HEK293 (cell line): Measurements from ENCODE around the gene TSC2.
A peak's percentile ranks its signal among the peaks of the same experiment; 100 is the strongest.

Experiments used
- CTCF ChIA-PET: fragments of 350-600 bp; formaldehyde crosslinking; extraction: SDS; loops from one replicate; lab custom pipeline; 2021; ENCODE audit warnings: antibody characterized with exemption; lab: Yijun Ruan, JAX
- POLR2A ChIA-PET: fragments of 300-600 bp; formaldehyde crosslinking; extraction: SDS; loops from one replicate; lab custom pipeline; 2020; ENCODE audit warnings: antibody characterized with exemption, inconsistent platforms; lab: Yijun Ruan, JAX
- H3K27ac ChIP-seq: fragments of 200-500 bp; sonication (Bioruptor generic); 2 replicates; pipeline ENCODE4 v1.5.1; 2014; ENCODE audit warnings: low read depth, low read length, control low read depth, inconsistent platforms; ENCODE audit errors: extremely low read depth
- H3K36me3 ChIP-seq, 2 experiments: fragments of 200-500 bp in 1 of 2; sonication (Bioruptor generic) in 1 of 2; 1 replicate in 1 of 2; 2 replicates in 1 of 2; pipeline ENCODE4 v1.5.1; 2014 to 2017; ENCODE audit warnings: inconsistent platforms in 2 of 2, low read length in 2 of 2; ENCODE audit not compliant: control insufficient read depth in 2 of 2, insufficient read depth in 1 of 2
- H3K4me1 ChIP-seq: fragments of 200-500 bp; sonication (Bioruptor generic); 2 replicates; pipeline ENCODE4 v1.5.1; 2014; ENCODE audit warnings: mild to moderate bottlenecking, low read length, inconsistent platforms; ENCODE audit not compliant: control insufficient read depth, insufficient read depth
- H3K4me3 ChIP-seq: 2 replicates; pipeline ENCODE4 v1.5.1; 2011; ENCODE audit warnings: low read depth, mild to moderate bottlenecking, control low read depth, low read length, moderate library complexity
- H3K9me3 ChIP-seq: fragments of 200-500 bp; sonication (Bioruptor generic); 2 replicates; pipeline ENCODE4 v1.5.1; 2014; ENCODE audit warnings: low read depth, low read length, inconsistent platforms; ENCODE audit not compliant: control insufficient read depth, insufficient read depth
- CTCF ChIP-seq: fragments of 450-650 bp; formaldehyde crosslinking; IDR thresholded peaks from 2 replicates; pipeline ENCODE4 v1.5.1; 2016; ENCODE audit warnings: missing biosample characterization, missing genetic modification characterization
- EGR2 ChIP-seq: fragments of 450-650 bp; formaldehyde crosslinking; IDR thresholded peaks from 2 replicates; pipeline ENCODE4 v1.5.1; 2016; ENCODE audit warnings: low read depth, missing biosample characterization, missing genetic modification characterization
- ELK4 ChIP-seq: IDR thresholded peaks from 2 replicates; pipeline ENCODE4 v1.6.1; 2011; ENCODE audit warnings: mild to moderate bottlenecking, low read depth, low read length, borderline replicate concordance
- KLF1 ChIP-seq: fragments of 450-650 bp; formaldehyde crosslinking; IDR thresholded peaks from 2 replicates; pipeline ENCODE4 v1.5.1; 2016; ENCODE audit warnings: missing biosample characterization, missing genetic modification characterization
- MYNN ChIP-seq: fragments of 450-650 bp; formaldehyde crosslinking; IDR thresholded peaks from 2 replicates; pipeline ENCODE4 v1.5.1; 2016; ENCODE audit warnings: missing biosample characterization, missing genetic modification characterization, borderline replicate concordance
- SP2 ChIP-seq: fragments of 450-650 bp; formaldehyde crosslinking; IDR thresholded peaks from 2 replicates; pipeline ENCODE4 v1.5.1; 2016; ENCODE audit warnings: missing biosample characterization, missing genetic modification characterization
- ZBTB8A ChIP-seq: fragments of 450-650 bp; formaldehyde crosslinking; IDR thresholded peaks from 2 replicates; pipeline ENCODE4 v1.5.1; 2016; ENCODE audit warnings: missing biosample characterization, missing genetic modification characterization
- ZFHX2 ChIP-seq: fragments of 450-650 bp; formaldehyde crosslinking; conservative IDR thresholded peaks from 2 replicates; pipeline ENCODE4 v1.5.1; 2016; ENCODE audit warnings: missing biosample characterization, missing genetic modification characterization
- ZFP37 ChIP-seq: fragments of 450-650 bp; formaldehyde crosslinking; IDR thresholded peaks from 2 replicates; pipeline ENCODE4 v1.5.1; 2016; ENCODE audit warnings: missing biosample characterization, missing genetic modification characterization
- ZIC2 ChIP-seq: fragments of 450-650 bp; formaldehyde crosslinking; IDR thresholded peaks from 2 replicates; pipeline ENCODE4 v1.5.1; 2016; ENCODE audit warnings: missing biosample characterization, missing genetic modification characterization
- ZNF354C ChIP-seq: fragments of 450-650 bp; formaldehyde crosslinking; IDR thresholded peaks from 2 replicates; pipeline ENCODE4 v1.5.1; 2016; ENCODE audit warnings: missing biosample characterization, missing genetic modification characterization, low read depth, borderline replicate concordance
- ZNF398 ChIP-seq: fragments of 450-650 bp; formaldehyde crosslinking; IDR thresholded peaks from 2 replicates; pipeline ENCODE4 v1.5.1; 2017; ENCODE audit warnings: missing biosample characterization, missing genetic modification characterization
- ZNF529 ChIP-seq: fragments of 450-650 bp; formaldehyde crosslinking; IDR thresholded peaks from 2 replicates; pipeline ENCODE4 v1.5.1; 2017; ENCODE audit warnings: missing genetic modification characterization, missing biosample characterization; ENCODE audit not compliant: insufficient replicate concordance
- ZNF600 ChIP-seq: fragments of 450-650 bp; formaldehyde crosslinking; IDR thresholded peaks from 2 replicates; pipeline ENCODE4 v1.5.1; 2016; ENCODE audit warnings: missing biosample characterization, missing genetic modification characterization
- ZNF658 ChIP-seq: fragments of 450-650 bp; formaldehyde crosslinking; IDR thresholded peaks from 2 replicates; pipeline ENCODE4; 2016; ENCODE audit warnings: missing biosample characterization, missing genetic modification characterization
- ZNF76 ChIP-seq: fragments of 450-650 bp; formaldehyde crosslinking; IDR thresholded peaks from 2 replicates; pipeline ENCODE4; 2016; ENCODE audit warnings: low read depth, missing biosample characterization, missing genetic modification characterization, borderline replicate concordance
- TF ChIP-seq, protein P1 (sequence below): fragments of 450-650 bp; formaldehyde crosslinking; IDR thresholded peaks from 2 replicates; pipeline ENCODE4 v1.5.0; 2017; ENCODE audit warnings: missing biosample characterization, missing genetic modification characterization, borderline replicate concordance
- TF ChIP-seq, protein P2 (sequence below): fragments of 450-650 bp; formaldehyde crosslinking; IDR thresholded peaks from 2 replicates; pipeline ENCODE4 v1.5.1; 2016; ENCODE audit warnings: missing biosample characterization, missing genetic modification characterization

TSC2 gene

GRCh38 chr16:2015947-2016208 lies 31.9 kb upstream of the TSC2 start (continued):
- TF ChIP-seq, protein P1, sequence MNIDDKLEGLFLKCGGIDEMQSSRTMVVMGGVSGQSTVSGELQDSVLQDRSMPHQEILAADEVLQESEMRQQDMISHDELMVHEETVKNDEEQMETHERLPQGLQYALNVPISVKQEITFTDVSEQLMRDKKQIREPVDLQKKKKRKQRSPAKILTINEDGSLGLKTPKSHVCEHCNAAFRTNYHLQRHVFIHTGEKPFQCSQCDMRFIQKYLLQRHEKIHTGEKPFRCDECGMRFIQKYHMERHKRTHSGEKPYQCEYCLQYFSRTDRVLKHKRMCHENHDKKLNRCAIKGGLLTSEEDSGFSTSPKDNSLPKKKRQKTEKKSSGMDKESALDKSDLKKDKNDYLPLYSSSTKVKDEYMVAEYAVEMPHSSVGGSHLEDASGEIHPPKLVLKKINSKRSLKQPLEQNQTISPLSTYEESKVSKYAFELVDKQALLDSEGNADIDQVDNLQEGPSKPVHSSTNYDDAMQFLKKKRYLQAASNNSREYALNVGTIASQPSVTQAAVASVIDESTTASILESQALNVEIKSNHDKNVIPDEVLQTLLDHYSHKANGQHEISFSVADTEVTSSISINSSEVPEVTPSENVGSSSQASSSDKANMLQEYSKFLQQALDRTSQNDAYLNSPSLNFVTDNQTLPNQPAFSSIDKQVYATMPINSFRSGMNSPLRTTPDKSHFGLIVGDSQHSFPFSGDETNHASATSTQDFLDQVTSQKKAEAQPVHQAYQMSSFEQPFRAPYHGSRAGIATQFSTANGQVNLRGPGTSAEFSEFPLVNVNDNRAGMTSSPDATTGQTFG (tag by site-specific recombination) = no peak
- TF ChIP-seq ZNF529 (tag by site-specific recombination) = no peak
- peak; percentile 65; the same call in 1 of the 2 replicates for TF ChIP-seq ZNF600 (tag by site-specific recombination)
- no peak for TF ChIP-seq ZFP37 (tag by site-specific recombination)
- no peak for TF ChIP-seq ZNF658 (tag by site-specific recombination)

DNA sequence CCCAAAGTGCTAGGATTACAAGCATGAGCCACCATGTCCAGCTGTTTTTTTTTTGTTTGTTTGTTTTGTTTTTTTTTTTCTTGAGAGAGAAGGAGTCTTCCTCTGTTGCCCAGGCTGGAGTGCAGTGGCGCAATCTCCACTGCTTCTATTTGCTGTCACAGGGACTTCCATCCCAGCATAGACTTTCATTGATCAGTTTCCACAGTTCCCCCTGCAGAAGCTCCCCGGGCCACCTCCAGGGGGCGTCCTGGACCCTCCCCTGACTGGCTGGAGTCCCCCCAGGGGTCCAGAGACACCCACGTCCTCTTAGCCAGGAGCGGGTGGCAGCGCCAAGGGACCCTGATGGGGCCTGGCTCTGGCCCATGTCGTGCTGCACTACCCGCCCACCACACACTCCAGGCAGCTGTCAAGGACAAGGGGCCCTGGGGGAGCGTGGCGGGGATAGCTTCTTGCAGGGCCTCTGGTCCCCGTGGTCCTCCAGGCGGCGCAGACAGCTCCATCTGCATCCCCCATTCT lies 31.3 kb upstream of the TSC2 start:
- Histone ChIP-seq H3K36me3 (no peaks in the 10 kb centered on the region), H3K4me3 (no peak overlapping the region), H3K27ac (no peak overlapping the region), H3K4me1 (peaks cover 6% of the 10 kb centered on the region), H3K9me3 (no peaks in the 10 kb centered on the region)
- ChIA-PET POLR2A (interaction anchor here (0.5 to 2.4 kb wide), 4 partner anchors 11 to 139 kb away, joined by 3 to 20 read pairs (median 4); partner anchors contain the start of gene TRAF7), CTCF (interaction anchor here (0.6 to 2.0 kb wide), 10 partner anchors 11 to 152 kb away, joined by 3 to 11 read pairs (median 3); partner anchors contain the start of genes NHERF2, NTHL1, TRAF7 and TSC2)
- TF ChIP-seq, protein P2, sequence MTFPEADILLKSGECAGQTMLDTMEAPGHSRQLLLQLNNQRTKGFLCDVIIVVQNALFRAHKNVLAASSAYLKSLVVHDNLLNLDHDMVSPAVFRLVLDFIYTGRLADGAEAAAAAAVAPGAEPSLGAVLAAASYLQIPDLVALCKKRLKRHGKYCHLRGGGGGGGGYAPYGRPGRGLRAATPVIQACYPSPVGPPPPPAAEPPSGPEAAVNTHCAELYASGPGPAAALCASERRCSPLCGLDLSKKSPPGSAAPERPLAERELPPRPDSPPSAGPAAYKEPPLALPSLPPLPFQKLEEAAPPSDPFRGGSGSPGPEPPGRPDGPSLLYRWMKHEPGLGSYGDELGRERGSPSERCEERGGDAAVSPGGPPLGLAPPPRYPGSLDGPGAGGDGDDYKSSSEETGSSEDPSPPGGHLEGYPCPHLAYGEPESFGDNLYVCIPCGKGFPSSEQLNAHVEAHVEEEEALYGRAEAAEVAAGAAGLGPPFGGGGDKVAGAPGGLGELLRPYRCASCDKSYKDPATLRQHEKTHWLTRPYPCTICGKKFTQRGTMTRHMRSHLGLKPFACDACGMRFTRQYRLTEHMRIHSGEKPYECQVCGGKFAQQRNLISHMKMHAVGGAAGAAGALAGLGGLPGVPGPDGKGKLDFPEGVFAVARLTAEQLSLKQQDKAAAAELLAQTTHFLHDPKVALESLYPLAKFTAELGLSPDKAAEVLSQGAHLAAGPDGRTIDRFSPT = peak; percentile 59; the same call in 1 of the 2 replicates
- no peak for TF ChIP-seq ZNF354C (tag by site-specific recombination)
- peak; percentile 67 for TF ChIP-seq EGR2 (tag by site-specific recombination)
- TF ChIP-seq ZIC2 = peak; percentile 63
- TF ChIP-seq ZFHX2 = peak; percentile 79
- TF ChIP-seq CTCF (tag by site-specific recombination) = peak; percentile 52

- no peaks in the 10 kb centered on the region for H3K9me3 ChIP-seq
Measured at GRCh38 chr16:2019518-2019920, 28.3 kb upstream of the TSC2 start, which contains the start of gene NPW. TSS of gene NPW (plus strand) at chr16:2019785.

More at GRCh38 chr16:2019518-2019920, 28.3 kb upstream of the TSC2 start, which contains the start of gene NPW:
- ChIA-PET POLR2A (no interaction called here), CTCF (interaction anchor here (0.5 to 1.0 kb wide), 3 partner anchors 46 to 121 kb away, joined by 3 to 5 read pairs (median 3); no protein-coding TSS in a partner anchor)
- Histone ChIP-seq H3K4me3 (peak within 1 kb of the TSS; percentile 9), H3K4me1 (peaks cover 9% of the 10 kb centered on the region), H3K36me3 (no peaks in the 10 kb centered on the region), H3K27ac (no peak within 1 kb of the TSS)
- TF ChIP-seq ZNF600 (tag by site-specific recombination) (peak; percentile 20; the same call in 1 of the 2 replicates), EGR2 (tag by site-specific recombination) (peak; percentile 53; the same call in 1 of the 2 replicates), ZBTB8A (tag by site-specific recombination) (0 out of 2 replicates have a peak, but pooled peaks have one; percentile 17), ZNF398 (tag by site-specific recombination) (peak; percentile 40; the same call in 1 of the 2 replicates), ZFHX2 (peak; percentile 70), SP2 (tag by site-specific recombination) (peak; percentile 48), ELK4 (no peak), ZNF76 (tag by site-specific recombination) (no peak), MYNN (tag by site-specific recombination) (no peak), KLF1 (tag by site-specific recombination) (0 out of 2 replicates have a peak, but pooled peaks have one; percentile 21)
- TF ChIP-seq, protein P2 = peak; percentile 63
